ENCODE measurements around the gene TXLNG.

GRCh38 chrX:16855363-16856075 is 69.3 kb downstream of the TXLNG start:
- TF ChIP-seq CTCF (IDR thresholded peaks at IDR 0.05) (no peak), SIN3A (IDR thresholded peaks at IDR 0.05; ENCODE audit: borderline replicate concordance, insufficient read depth, low read depth, low read length) (no peak), POLR2AphosphoS5 (IDR thresholded peaks at IDR 0.05; ENCODE audit: low read depth, low read length) (no peak), REST (IDR thresholded peaks at IDR 0.05; ENCODE audit: insufficient read depth in 1 of 2, low read depth in 2 of 2, low read length in 1 of 2) (no peak)

Data from Panc1 (cell line).